HG03521 (cell line): ENCODE data around the gene GLCE.
"Not testable (repeated sequence)": the region's sequence is repeated elsewhere in the genome, so short reads cannot be mapped to it uniquely, and the experiment has no call there.

Experiments
- ATAC-seq: cut with Tn5 transposase; IDR thresholded peaks from one replicate; pipeline ENCODE4 v1.9.1; 2021; ENCODE audit warnings: mild to moderate bottlenecking, moderate library complexity; ENCODE audit not compliant: unreplicated experiment

Gene GLCE

DNA sequence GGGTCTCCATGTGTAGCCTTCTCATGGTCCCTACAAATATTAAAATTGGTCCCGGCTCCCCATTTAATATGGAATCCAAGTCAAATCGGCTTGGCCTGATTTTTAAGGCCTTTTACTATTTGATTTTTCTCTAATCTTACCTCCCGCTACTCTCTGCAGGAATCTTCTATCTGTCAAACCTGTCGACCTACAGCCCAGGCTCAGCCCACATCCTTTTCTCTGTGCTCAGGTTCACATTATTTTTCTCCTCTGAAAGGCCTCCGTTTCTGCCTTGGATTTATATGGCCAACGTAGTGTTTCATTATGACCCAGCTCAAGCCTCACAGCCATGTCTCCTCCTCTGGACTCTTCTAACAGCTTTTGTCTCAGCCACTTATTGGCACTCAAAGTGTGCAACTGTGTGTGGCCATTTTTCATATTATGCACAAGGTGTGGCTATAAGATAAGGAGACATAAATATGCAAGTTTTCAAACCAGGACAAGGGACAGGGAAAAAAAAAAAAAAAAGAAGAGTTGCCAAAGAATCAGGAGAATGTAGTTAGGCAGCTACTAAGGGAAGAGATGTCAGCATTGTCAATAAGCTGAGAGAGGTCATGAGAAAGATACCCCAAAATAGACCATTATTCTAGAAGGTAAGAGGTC is 2.1 kb upstream of the GLCE start:
- ATAC-seq, result no peak

DNA sequence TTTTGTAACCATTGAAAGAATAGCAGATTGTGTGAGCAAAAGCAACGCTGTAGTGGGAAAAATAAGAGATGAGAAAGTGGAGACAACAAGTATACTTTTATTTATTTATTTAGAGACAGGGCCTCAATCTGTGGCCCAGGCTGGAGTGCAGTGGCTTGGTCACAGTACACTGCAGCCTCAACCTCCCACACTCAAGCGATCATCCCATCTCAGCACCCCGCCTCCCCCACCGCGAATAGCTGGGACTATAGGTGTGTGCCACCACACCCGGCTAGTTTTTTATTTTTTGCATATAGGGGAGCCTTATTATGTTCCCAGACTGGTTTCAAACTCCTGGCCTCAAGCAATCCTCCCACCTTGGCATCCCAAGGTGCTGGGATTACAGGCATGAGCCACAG is 1.6 kb upstream of the GLCE start:
- ATAC-seq, result no peak

DNA sequence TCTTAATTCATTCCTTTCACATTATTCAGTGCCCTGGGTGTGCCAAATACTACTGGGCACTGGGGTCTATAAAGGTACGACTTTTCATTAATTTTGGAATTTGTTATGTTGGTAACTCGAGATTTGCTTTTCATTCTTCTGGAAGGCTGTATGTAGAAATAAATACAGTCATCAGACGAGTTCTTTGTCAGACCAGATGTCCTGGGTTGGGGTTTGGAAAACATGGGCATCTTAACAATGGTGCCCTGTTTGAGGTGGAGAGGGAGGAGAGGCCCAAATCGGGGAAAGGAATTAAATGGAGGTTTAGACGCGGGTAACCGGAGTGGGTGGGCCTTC is 662 bp upstream of the GLCE start:
- ATAC-seq, result no peak

- no peak for ATAC-seq
Observed at GRCh38 chr15:69161079-69161877, 843 bp downstream of the GLCE start.

- no peak for ATAC-seq
Observed at GRCh38 chr15:69161878-69162213, 1.4 kb downstream of the GLCE start.

GRCh38 chr15:69163141-69163669 is 2.8 kb downstream of the GLCE start:
- no peak for ATAC-seq

GRCh38 chr15:69164807-69165636 is 4.6 kb downstream of the GLCE start:
- ATAC-seq, result no peak

DNA sequence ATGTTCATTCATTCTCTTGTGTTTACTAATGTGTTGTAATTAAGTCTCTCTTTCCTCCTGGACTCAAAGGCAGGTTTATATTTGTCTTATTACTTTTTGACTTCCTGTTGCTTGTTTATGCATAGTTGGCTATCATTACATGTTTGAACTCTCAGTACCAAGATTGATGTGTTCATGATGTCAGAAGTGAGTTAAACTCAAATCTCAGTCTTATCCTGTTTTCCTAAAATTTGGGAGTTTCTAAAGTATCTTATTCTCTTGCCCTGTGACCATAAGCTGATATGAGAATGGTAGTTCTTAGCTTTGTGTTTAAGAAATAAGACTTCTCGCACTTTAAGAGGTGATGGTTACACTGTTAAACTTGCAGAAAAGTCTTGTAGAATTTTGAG is 5.2 kb downstream of the GLCE start:
- no peak for ATAC-seq

- ATAC-seq, result no peak
Observed at GRCh38 chr15:69167218-69167846, 6.9 kb downstream of the GLCE start.

DNA sequence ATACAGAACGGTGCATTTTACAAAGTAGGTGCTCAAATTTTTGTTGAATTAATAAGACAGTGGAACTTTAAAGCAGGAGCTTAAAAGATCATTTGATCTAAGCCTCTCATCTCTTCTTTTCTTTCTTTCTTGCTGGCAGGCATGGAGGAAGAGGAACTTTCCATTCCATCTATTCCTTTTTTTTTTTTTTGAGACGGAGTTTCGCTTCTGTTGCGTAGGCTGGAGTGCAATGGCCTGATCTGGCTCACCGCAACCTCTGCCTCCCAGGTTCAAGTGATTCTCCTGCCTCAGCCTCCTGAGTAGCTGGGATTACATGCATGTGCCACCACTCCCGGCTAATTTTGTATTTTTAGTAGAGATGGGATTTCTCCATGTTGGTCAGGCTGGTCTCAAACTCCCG is 7.9 kb downstream of the GLCE start:
- not testable (repeated sequence) for ATAC-seq

GRCh38 chr15:69169540-69169939 is 9.1 kb downstream of the GLCE start:
- not testable (repeated sequence) for ATAC-seq

DNA sequence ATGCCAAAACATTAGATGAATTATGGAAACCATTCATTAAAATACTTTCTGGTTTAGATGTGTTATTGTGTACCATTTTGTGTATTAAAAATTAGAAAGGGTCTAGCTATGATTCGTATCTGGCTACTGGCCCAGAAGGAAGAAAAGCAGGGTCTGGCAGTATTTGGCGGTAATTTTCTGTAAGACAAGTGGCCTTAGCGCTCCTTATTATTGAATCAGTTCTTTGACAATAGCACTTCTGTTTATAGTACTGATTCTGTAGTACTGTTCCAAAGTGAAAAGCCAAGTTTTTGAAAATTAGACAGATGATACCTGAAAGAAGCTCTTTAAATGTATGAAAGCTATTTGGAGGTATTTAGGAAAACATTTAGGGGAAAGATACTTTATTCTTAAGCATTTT is 10.2 kb downstream of the GLCE start:
- no peak for ATAC-seq

- no peak for ATAC-seq
Observed at GRCh38 chr15:69172847-69173246, 12.4 kb downstream of the GLCE start.

DNA sequence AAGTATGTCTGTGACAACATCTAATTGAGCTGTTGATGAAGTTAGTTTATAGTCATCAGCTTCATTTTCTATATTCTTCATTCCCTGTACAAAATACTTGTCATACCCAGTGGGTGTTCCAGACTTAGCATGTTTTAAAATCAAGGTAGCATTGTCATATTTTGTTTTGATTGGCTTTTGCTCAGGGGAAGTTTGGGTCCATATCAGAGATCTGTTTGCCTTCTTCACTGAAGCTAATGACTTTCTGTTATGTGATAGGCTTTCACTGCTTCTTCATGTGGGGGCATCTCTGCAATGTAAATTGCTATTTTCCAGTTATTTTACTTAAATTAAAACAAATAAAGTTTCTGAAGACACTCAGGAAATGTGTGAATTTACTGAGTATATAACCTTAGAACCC is 15.1 kb downstream of the GLCE start:
- no peak for ATAC-seq

DNA sequence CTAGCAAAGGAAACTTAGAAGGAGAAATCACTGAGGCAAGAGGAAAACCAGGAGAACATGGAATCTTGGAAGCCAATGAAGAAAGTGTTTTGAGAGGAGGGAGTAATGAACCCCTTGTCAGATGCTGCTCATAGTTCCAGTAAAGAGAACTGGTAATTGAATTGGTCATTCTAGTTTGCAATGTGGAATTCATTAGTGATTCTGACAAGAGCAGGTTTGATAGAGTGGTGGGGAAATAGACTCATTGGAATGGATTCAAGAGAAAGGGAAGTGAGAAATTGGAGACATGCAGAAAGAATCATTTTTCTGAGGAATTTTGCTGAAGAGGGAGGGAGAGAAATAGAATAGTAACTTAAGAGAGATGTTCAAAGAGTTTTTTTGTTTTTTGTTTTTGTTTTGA is 21.0 kb downstream of the GLCE start:
- ATAC-seq, result no peak

DNA sequence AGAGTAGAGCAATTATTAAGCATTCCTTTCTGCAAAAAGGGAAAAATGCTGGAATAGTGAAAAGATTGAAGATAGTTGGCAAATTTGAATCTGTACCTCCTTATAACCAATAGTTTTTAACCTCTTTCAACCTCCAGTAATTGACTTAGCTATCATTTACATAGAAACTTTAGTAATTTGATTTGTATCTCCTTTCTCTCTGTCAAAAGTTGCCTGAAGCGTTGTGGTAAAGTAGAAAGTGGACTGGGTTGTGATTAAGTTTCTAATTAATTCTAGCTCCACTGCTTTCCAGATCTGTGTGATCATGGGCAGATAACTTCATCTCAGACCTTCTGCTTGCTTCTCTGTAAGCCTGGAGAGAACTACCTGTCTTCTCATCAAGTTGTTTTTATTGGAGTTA is 24.8 kb downstream of the GLCE start:
- no peak for ATAC-seq

- ATAC-seq, result no peak
Observed at GRCh38 chr15:69185706-69186105, 25.3 kb downstream of the GLCE start.

- ATAC-seq, result no peak
Observed at GRCh38 chr15:69189157-69189556, 28.7 kb downstream of the GLCE start.

- no peak for ATAC-seq
Observed at GRCh38 chr15:69190091-69190490, 29.7 kb downstream of the GLCE start.

DNA sequence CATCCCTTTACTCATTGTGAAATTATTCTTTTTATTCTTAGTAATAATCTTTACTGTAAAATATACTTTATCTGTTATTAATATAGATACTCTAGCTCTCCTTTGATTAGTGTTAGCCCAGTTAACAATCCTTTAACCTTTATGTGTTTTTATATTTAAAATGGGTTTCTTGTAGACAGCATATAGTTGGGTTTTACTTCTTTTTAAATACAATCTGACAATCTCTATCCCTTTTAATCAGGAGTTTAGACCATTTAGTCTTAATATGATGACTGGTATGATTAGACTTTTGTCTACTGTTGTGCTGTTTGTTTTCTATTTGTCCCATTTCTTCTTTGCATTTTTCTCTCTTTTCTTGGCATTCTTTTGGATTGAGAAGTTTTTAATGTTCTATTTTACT is 30.1 kb downstream of the GLCE start:
- ATAC-seq, result no peak
